ENCODE measurements around the gene HYAL1. TPM values are rescaled to one million over a fixed set of nuclear protein-coding genes. Genes with fewer than 3 reads are reported as not detected.

HYAL1 gene
- total RNA-seq, 4 donors from 2014 or later: 1.8 to 13.8 (median 3.8) TPM

DNA sequence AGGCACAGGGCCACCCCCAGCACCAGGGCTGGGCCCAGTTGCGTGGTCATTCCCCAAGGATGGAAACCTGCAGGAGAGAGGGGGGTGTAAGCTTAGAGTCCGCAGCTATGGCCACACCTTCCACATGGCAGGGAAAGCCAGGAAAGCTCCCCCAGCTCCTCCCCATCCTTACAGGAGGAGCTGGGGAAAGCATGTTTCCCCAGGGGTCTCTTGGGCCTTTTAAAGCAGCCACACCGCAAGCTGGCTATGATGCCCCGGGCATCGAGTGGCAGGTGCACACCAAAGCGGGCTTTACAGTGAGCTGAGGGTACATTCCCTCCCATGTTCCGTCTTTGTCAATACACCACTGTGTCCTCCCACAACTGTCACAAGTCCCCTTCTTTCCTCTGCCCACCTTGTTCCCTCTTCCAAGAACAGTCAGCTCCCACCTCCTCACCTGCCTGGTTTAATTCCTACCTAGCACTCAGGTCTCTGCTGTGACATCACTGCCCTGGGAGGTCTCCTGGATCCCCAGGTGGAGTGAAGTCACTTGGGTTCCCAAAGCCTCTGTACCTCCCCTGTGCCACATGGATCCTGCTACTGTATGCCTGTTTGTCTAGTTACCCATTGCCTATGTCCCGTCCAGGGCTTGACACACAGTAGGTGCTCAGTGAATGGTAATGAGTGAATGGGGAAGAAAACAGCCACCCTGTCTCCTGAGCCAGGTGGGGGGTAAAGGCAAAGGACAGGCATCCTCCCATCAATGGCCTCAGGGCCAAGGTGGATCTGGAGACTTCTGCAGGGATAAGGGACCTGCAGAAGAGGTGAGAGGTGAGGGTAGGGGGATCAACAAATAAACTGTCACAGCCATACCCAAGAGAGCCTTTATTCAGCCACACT lies 7.6 kb downstream of the HYAL1 start:
- H3K9me3 ChIP-seq: no peaks in the 10 kb centered on the region
- TF ChIP-seq EP300 (IDR thresholded peaks at IDR 0.05; ENCODE audit: low read depth): no peak
- no peak for TF ChIP-seq POLR2A (IDR thresholded peaks at IDR 0.05)
- no peak for TF ChIP-seq POLR2AphosphoS5 (IDR thresholded peaks at IDR 0.05)
- TF ChIP-seq CTCF (IDR thresholded peaks at IDR 0.05): no peak
- H3K27me3 ChIP-seq: no peaks in the 10 kb centered on the region
- WGBS, 2 donors (ENCODE audit: low coverage in 1 of 2): 80 to 86% methylated on average over 3 to 8 of the region's 8 CpGs
- H3K27ac ChIP-seq: no peak overlapping the region
- intact Hi-C loops (cut with DNase I; ENCODE audit: low total_unique reads) (no loop called here), in situ Hi-C loops (cut with MboI; ENCODE audit: low pct_ligation_motif_present in 1 of 4, low pct_unique_long_range_greater_than_20kb in 1 of 4, low sequenced_read_pairs in 3 of 4) (no loop called here)
- H3K36me3 ChIP-seq: no peaks in the 10 kb centered on the region
- H3K4me3 ChIP-seq: no peak overlapping the region
- peaks cover 24 to 41% (median 36%) of the 10 kb centered on the region in 4 donors for H3K4me1 ChIP-seq
- DNase-seq: no peak

- in situ Hi-C loops (cut with MboI; ENCODE audit: low pct_ligation_motif_present in 1 of 4, low pct_unique_long_range_greater_than_20kb in 1 of 4, low sequenced_read_pairs in 3 of 4) (no loop called here), intact Hi-C loops (cut with DNase I; ENCODE audit: low total_unique reads) (no loop called here)
- no peak for TF ChIP-seq EP300 (IDR thresholded peaks at IDR 0.05; ENCODE audit: low read depth)
- no peak for TF ChIP-seq POLR2A (IDR thresholded peaks at IDR 0.05)
- TF ChIP-seq CTCF (IDR thresholded peaks at IDR 0.05): no peak
- TF ChIP-seq POLR2AphosphoS5 (IDR thresholded peaks at IDR 0.05): no peak
- no peaks in the 10 kb centered on the region for H3K9me3 ChIP-seq
- no peaks in the 10 kb centered on the region for H3K27me3 ChIP-seq
- H3K27ac ChIP-seq: no peak overlapping the region
- DNase-seq: no peak
- 94% methylated on average over 19 of the region's 22 CpGs; no CpG with 5 or more reads in 1 of the 2 donors for WGBS, 2 donors (ENCODE audit: low coverage in 1 of 2)
- H3K4me1 ChIP-seq: peaks cover 21 to 36% (median 28%) of the 10 kb centered on the region in 4 donors
- peaks cover 0 to 3% (median 0%) of the 10 kb centered on the region in 4 donors for H3K36me3 ChIP-seq
- H3K4me3 ChIP-seq: no peak overlapping the region
These were observed 8.6 kb downstream of the HYAL1 start for GRCh38 chr3:50294492-50295403.

DNA sequence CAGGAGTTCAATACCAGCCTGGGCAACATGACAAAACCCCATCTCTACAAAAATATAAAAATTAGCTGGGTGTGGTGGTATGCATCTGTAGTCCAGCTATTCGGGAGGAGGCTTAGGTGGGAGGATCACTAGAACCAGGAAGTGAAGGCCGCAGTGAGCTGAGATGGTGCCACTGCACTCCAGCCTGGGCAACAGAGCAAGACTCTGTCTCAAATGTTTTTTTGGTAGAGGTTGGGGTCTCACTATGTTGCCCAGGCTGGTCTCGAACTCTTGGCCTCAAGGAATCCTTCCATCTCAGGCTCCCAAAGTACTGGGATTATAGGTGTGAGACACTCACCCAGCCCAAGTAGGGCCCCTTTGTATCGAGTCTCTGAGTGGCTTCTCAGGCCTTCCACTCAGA lies 9.3 kb downstream of the HYAL1 start:
- in situ Hi-C loops (cut with MboI; ENCODE audit: low pct_ligation_motif_present in 1 of 4, low pct_unique_long_range_greater_than_20kb in 1 of 4, low sequenced_read_pairs in 3 of 4): no loop called here
- no peaks in the 10 kb centered on the region for H3K9me3 ChIP-seq
- DNase-seq: no peak
- WGBS, 2 donors (ENCODE audit: low coverage in 1 of 2): 81 to 100% methylated on average over 1 to 4 of the region's 4 CpGs
- TF ChIP-seq EP300 (IDR thresholded peaks at IDR 0.05; ENCODE audit: low read depth) (no peak), POLR2AphosphoS5 (IDR thresholded peaks at IDR 0.05) (no peak), POLR2A (IDR thresholded peaks at IDR 0.05) (no peak), CTCF (IDR thresholded peaks at IDR 0.05) (no peak)
- no peak overlapping the region for H3K27ac ChIP-seq
- peaks cover 0 to 3% (median 0%) of the 10 kb centered on the region in 4 donors for H3K36me3 ChIP-seq
- intact Hi-C loops (cut with DNase I; ENCODE audit: low total_unique reads): no loop called here
- peaks cover 21 to 36% (median 27%) of the 10 kb centered on the region in 4 donors for H3K4me1 ChIP-seq
- no peaks in the 10 kb centered on the region for H3K27me3 ChIP-seq
- H3K4me3 ChIP-seq: no peak overlapping the region

Measured in transverse colon (tissue), 4 donors.